LNCAP (cell line): Measurements from ENCODE around the gene ADGRD1.
A peak's percentile ranks its signal among the peaks of the same experiment; 100 is the strongest.

ENCODE experiments used
- TF ChIP-seq, protein P1 (sequence below): fragments of 450-650 bp; IDR thresholded peaks from 2 replicates; pipeline ENCODE4 v1.5.1; 2017; ENCODE audit warnings: mild to moderate bottlenecking

ADGRD1 gene

DNA sequence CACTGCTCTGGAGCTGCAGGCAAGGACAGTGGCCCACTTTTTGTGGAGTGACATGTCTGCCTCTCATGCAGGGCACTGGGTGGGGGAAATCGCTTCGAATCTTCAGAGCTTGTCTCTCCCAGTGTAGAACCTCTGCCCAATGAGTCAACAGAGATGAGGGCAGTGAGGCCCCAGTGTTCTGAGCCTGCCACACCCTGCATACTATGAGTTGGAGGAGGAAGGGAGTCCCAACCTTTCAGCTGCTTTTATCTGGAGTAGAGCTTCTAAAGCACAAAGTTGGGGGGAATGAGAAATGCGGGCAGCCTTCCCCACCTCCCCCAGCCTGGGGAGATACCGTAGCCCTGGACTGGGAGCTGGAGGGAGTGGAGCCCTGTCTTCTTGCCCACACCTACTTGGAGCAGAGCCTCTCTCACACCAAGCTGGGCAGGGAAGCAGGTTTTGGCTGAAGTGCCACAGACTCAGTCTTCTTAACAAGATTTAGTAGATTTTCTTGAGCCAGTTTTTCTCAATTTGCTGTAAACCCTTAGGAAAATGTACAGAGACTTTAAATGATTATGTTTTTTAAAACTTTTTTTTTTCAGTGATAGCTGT is 159.1 kb downstream of the ADGRD1 start:
- TF ChIP-seq, protein P1, sequence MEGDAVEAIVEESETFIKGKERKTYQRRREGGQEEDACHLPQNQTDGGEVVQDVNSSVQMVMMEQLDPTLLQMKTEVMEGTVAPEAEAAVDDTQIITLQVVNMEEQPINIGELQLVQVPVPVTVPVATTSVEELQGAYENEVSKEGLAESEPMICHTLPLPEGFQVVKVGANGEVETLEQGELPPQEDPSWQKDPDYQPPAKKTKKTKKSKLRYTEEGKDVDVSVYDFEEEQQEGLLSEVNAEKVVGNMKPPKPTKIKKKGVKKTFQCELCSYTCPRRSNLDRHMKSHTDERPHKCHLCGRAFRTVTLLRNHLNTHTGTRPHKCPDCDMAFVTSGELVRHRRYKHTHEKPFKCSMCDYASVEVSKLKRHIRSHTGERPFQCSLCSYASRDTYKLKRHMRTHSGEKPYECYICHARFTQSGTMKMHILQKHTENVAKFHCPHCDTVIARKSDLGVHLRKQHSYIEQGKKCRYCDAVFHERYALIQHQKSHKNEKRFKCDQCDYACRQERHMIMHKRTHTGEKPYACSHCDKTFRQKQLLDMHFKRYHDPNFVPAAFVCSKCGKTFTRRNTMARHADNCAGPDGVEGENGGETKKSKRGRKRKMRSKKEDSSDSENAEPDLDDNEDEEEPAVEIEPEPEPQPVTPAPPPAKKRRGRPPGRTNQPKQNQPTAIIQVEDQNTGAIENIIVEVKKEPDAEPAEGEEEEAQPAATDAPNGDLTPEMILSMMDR, result no peak

DNA sequence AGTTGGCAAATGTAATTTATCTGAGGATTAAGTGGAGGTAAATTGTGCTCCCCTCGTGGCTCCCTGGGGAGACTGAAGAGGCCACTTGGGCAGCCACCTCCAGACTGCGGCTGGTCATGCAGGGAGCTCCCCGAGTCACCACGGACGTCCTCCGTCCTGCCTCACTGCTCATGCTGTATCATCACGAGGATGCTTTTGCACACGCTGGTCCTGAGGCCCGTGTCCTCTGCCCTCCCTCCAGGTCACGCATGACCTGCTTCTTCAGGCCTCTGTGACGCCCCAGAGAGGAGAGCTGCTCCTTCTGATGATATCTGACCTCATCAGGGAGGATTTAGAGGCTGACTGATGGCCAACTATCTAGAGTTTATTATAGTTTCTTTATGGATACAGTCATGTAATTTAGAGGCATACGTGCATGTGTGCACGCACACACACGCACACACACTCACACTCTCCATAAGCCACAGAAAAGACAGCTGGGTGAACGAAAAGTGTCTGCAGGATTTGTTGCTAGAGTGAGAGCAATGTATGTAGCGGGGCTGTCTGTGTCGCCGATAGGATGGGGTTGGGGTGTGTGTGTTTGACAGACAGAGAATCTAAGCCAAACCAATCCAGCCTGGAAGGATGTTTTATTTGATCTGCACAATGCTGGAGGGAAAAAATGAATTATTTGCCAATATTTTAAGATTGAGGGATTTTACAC is 160.0 kb downstream of the ADGRD1 start:
- TF ChIP-seq, protein P1, result no peak

DNA sequence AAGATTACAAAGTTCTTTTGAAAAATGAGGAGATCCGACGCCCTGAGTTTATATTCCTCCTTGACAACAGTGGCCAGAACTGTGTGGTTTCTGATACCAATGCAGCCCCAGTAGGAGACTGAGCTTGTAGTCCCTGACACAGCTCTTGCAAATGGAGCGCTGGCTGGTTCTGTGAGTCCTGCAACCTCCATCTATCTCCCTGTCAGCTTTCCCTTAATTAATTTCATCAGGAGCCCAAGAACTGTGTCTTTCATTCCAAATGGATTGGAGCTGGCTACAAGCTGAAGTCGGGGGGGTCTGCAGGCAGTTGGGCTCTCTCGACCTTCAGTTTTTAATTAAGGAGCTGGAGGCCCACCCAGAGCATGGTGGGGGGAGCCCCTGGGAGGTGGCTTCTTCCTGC is 160.6 kb downstream of the ADGRD1 start:
- TF ChIP-seq, protein P1, result no peak

DNA sequence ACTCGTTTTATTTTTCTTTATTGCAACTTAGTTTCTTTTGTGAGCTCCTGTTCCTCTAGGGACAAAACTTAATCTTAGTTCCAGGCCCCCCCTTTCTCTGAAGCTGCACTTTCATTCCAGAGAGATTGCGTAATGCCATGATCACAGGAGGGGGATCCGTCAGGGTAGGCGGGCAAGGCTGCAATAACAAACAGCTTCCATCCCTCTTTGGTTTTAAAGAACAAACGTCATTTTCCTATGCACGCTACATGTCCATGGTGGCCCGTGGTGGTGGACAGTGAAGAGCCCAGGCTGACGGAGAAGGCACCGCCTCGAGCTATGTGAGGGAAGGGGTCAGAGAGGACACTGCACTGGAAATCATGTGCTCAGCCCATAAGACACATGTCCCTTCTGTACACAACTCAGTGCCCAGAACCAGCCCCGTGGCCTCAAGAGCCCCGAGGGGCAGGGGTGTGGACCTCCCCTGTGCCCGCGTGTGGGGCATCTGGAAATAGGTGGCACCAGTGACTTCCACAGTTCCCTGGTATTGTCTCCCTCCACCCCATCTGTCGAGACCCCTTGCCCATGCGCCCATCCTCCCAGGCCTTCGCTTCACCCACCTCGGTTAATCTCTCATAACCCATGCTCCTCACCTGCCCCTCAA is 161.4 kb downstream of the ADGRD1 start:
- TF ChIP-seq, protein P1, result no peak

DNA sequence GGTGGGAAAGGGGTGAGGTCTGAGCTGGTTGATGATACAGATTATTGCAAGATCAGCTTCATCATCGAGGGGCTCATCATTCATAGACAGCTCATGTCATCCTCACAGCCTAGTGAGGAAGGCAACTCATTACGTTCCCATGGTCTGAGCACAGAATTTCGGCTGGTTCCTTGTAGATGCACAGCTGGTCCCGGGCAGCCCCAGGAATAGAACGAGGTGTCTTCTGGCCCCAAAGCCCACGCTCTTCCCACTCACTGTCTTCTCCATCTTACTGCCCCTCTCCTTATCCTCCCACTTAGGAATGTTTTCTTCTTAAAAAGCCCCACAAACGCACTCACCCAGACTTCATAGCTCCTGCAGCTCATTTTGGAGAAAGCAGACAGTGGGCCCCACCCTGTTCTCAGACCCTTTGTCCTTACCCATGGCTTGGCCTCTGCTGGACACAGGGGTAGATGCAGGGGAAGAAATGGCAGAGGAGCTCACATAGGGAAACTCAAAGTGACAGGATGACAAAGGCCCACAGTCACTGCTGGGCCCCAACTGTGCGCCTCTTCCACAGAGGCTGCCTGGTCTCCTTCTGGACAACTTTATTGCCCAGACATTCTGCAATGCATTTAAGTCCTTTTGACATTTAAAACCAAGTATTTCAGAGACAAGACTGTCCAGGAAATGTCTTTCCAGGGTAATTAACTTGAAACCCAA is 162.2 kb downstream of the ADGRD1 start:
- TF ChIP-seq, protein P1, result no peak; the same call in 1 of the 2 replicates

DNA sequence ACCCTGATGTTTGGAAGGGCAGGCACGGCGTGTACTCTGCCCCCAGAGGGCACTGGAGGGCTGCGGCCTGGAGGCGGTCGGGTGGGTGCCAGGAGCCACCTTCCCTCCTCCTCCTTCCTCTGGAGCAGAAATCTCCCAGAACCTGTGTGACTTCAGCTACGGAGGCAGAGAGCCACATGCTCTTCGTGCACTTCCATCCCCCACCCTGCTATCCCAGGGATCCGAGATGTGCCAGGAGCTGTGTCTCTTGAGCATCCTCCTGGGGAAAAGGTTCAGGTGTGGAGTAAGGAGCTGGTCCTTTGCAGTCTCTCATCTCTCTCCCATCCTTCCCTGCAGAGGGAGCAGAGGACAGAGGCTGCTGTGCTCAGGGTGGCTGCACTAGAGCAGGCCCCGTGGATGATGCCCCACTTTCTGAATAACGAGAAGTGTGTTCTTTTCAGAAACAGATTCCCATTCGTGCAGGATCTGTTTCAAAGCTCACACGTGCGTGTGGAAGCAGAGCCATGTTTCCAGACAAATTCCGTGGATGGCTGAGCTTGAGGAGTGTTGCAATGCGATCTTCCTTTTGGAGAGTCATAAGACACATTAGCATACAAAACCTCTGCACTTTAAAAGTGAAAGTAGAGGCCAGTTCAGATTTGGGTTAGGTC is 162.9 kb downstream of the ADGRD1 start:
- TF ChIP-seq, protein P1, result peak; percentile 55; the same call in 1 of the 2 replicates
